Keratinocyte (primary cell): ENCODE results near the gene PHRF1. TPM values are rescaled to one million over a fixed set of nuclear protein-coding genes. Genes with fewer than 3 reads are reported as not detected.

ENCODE experiments used
- DNase-seq: peaks from one replicate; pipeline ENCODE4 v3.0.0-alpha.2; 2011; ENCODE audit warnings: low read depth, missing footprints, low spot score
- FAIRE-seq: peaks from 2 replicates; lab custom pipeline; 2011; peaks lifted over from hg19 to GRCh38; lab: Jason Lieb, UNC
- H2AFZ ChIP-seq: 2 replicates; pipeline ENCODE4 v1.6.0; 2012; ENCODE audit warnings: low read length, control low read depth, inconsistent platforms; ENCODE audit not compliant: control insufficient read depth
- H3K27ac ChIP-seq: 2 replicates; pipeline ENCODE4 v1.5.1; 2011; ENCODE audit warnings: low read length; ENCODE audit not compliant: control insufficient read depth, insufficient read depth
- H3K27me3 ChIP-seq: 3 replicates; pipeline ENCODE4 v1.6.0; 2011; ENCODE audit warnings: low read length; ENCODE audit not compliant: control insufficient read depth, insufficient read depth; ENCODE audit errors: extremely low read depth
- H3K36me3 ChIP-seq, 2 experiments: 2 replicates in 1 of 2; 3 replicates in 1 of 2; pipeline ENCODE4 v1.5.1; 2011; ENCODE audit warnings: low read length in 2 of 2, mild to moderate bottlenecking in 1 of 2; ENCODE audit not compliant: control insufficient read depth in 2 of 2, insufficient read depth in 2 of 2; ENCODE audit errors: extremely low read depth in 1 of 2
- H3K4me1 ChIP-seq: 3 replicates; pipeline ENCODE4 v1.5.1; 2011; ENCODE audit warnings: low read length; ENCODE audit not compliant: control insufficient read depth, insufficient read depth; ENCODE audit errors: extremely low read depth
- H3K4me2 ChIP-seq: 3 replicates; pipeline ENCODE4 v1.6.0; 2011; ENCODE audit warnings: low read depth, low read length; ENCODE audit not compliant: control insufficient read depth, insufficient read depth; ENCODE audit errors: extremely low read depth
- H3K4me3 ChIP-seq, 3 experiments: fragments of 200-600 bp in 1 of 3; sonication (generic) in 1 of 3; 2 replicates in 2 of 3; 3 replicates in 1 of 3; pipeline ENCODE4 v1.5.1; 2011 to 2016; ENCODE audit warnings: low read length in 3 of 3, mild to moderate bottlenecking in 3 of 3, control low read depth in 2 of 3, inconsistent platforms in 1 of 3, low read depth in 1 of 3, mixed read lengths in 1 of 3, mixed run types in 1 of 3, moderate library complexity in 1 of 3; ENCODE audit not compliant: control insufficient read depth in 2 of 3, insufficient read depth in 2 of 3; ENCODE audit errors: extremely low read depth in 1 of 3
- H3K79me2 ChIP-seq: 2 replicates; pipeline ENCODE4 v1.6.0; 2012; ENCODE audit warnings: low read length; ENCODE audit not compliant: control insufficient read depth, insufficient read depth
- H3K9ac ChIP-seq: 3 replicates; pipeline ENCODE4 v1.6.0; 2011; ENCODE audit warnings: low read length; ENCODE audit not compliant: control insufficient read depth, insufficient read depth; ENCODE audit errors: extremely low read depth
- H3K9me1 ChIP-seq: 3 replicates; pipeline ENCODE4 v1.6.0; 2011; ENCODE audit warnings: low read length; ENCODE audit not compliant: control insufficient read depth, insufficient read depth; ENCODE audit errors: extremely low read depth
- H3K9me3 ChIP-seq: 2 replicates; pipeline ENCODE4 v1.5.1; 2012; ENCODE audit warnings: low read depth, low read length; ENCODE audit not compliant: control insufficient read depth
- H4K20me1 ChIP-seq: 3 replicates; pipeline ENCODE4 v1.6.0; 2011; ENCODE audit warnings: low read length; ENCODE audit not compliant: control insufficient read depth, insufficient read depth; ENCODE audit errors: extremely low read depth
- EZH2 ChIP-seq: IDR thresholded peaks from one replicate; pipeline ENCODE4 v1.6.1; 2012; ENCODE audit warnings: inconsistent platforms, mild to moderate bottlenecking, low read length, moderate library complexity
- dilution Hi-C: fragments of 300-500 bp; cut with MboI; formaldehyde crosslinking; loops from one replicate; pipeline ENCODE4 v1.7.0; 2020; ENCODE audit warnings: low sequenced_read_pairs; ENCODE audit not compliant: extremely low pct_ligation_motif_present
- polyA plus RNA-seq, 5 experiments: library from polyadenylated mRNA; depleted of rRNA in 3 of 5; stranded (reverse) in 3 of 5; stranded (forward) in 1 of 5; unstranded in 1 of 5; fragments of >200 nt; gene quantifications; 1 replicate in 1 of 5; 2 replicates in 3 of 5; 3 replicates in 1 of 5; pipeline versions ENCODE4 v1.2.1 to v1.2.3, GENCODE V29; 2011 to 2012; ENCODE audit warnings: missing spikeins in 2 of 5, low read depth in 1 of 5, low replicate concordance in 1 of 5
- TF ChIP-seq, protein P1 (sequence below), 3 experiments: IDR thresholded peaks in 1 of 3; conservative IDR thresholded peaks in 1 of 3; optimal IDR thresholded peaks in 1 of 3; 2 replicates in 2 of 3; 3 replicates in 1 of 3; pipeline versions ENCODE3 to v1.5.1; 2011; ENCODE audit warnings: low read length in 3 of 3, mild to moderate bottlenecking in 3 of 3, moderate library complexity in 2 of 3, control low read depth in 1 of 3, inconsistent platforms in 1 of 3; ENCODE audit not compliant: insufficient read depth in 2 of 3; ENCODE audit errors: extremely low read depth in 1 of 3

The PHRF1 gene
- polyA plus RNA-seq, 1 donor (not counting 4 experiments of a cell fraction or from before 2014, with no cell fraction given) = 10.7 TPM

DNA sequence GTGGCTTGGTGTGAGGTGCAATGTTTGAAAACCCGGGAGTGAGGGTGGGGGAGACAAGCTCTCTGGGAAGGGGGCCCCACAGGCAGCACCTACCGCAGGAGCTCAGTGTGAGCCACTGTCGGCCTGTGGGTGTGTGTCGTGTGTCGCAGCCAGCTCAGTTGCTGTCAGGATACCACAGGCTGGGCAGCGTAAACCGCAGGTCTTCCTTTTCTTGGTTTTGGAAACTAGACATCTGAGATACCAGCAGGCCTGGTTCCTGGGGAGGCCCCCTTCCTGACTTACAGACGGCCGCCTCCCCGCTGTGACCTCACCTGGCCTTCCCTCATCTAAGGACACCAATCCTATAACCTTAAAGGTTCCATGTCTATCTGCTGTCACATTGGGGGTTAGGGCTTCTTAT, 20.1 kb downstream of the PHRF1 start:
- H3K9ac ChIP-seq = no peak overlapping the region
- dilution Hi-C loops = no loop called here
- peaks cover 46 to 53% of the 10 kb centered on the region in 2 experiments for H3K36me3 ChIP-seq
- H3K27me3 ChIP-seq = no peaks in the 10 kb centered on the region
- peaks cover 42% of the 10 kb centered on the region for H3K79me2 ChIP-seq
- H3K4me3 ChIP-seq = no peak overlapping the region
- H2AFZ ChIP-seq = no peak overlapping the region
- H4K20me1 ChIP-seq = no peaks in the 10 kb centered on the region
- H3K4me2 ChIP-seq = no peak overlapping the region
- no peaks in the 10 kb centered on the region for H3K9me1 ChIP-seq
- H3K4me1 ChIP-seq = no peaks in the 10 kb centered on the region
- no peaks in the 10 kb centered on the region for H3K9me3 ChIP-seq
- DNase-seq (no peak), FAIRE-seq (no peak)
- H3K27ac ChIP-seq = no peak overlapping the region
- TF ChIP-seq, protein P1, sequence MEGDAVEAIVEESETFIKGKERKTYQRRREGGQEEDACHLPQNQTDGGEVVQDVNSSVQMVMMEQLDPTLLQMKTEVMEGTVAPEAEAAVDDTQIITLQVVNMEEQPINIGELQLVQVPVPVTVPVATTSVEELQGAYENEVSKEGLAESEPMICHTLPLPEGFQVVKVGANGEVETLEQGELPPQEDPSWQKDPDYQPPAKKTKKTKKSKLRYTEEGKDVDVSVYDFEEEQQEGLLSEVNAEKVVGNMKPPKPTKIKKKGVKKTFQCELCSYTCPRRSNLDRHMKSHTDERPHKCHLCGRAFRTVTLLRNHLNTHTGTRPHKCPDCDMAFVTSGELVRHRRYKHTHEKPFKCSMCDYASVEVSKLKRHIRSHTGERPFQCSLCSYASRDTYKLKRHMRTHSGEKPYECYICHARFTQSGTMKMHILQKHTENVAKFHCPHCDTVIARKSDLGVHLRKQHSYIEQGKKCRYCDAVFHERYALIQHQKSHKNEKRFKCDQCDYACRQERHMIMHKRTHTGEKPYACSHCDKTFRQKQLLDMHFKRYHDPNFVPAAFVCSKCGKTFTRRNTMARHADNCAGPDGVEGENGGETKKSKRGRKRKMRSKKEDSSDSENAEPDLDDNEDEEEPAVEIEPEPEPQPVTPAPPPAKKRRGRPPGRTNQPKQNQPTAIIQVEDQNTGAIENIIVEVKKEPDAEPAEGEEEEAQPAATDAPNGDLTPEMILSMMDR (optimal IDR thresholded peaks at IDR 0.05 in 1 of 3, IDR thresholded peaks at IDR 0.05 in 1 of 3, conservative IDR thresholded peaks at IDR 0.05 in 1 of 3; ENCODE audit: extremely low read depth in 1 of 3, insufficient read depth in 2 of 3, low read length in 3 of 3) = no peak
- no peak for TF ChIP-seq EZH2

DNA sequence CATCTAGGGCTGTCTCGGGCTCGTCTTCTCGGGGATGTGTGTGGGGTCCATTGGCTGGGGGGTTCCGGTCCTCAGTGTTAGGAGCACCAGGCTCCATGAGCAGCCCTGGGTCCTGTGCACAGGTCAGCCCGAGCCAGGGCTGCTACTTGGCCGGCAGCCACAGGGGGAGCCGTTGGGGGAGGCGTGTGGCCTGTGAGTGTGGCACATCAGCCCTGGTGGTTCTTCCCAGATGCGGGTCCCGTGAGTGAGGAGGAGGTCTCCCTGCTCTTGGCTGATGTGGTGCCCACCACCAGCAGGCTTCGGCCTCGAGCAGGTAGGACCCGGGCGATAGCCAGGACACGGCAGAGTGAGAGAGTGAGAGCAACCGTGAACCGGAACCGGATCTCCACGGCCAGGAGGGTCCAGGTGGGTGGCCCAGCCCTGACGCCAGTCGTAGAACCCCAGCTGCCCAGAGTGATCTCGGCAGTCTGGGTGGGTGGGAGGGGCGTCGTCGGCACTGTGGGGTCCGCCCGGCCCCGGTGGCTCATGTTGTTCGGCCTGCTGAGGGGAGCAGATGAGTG, 21.0 kb downstream of the PHRF1 start:
- Histone ChIP-seq H3K36me3 (peaks cover 48 to 53% of the 10 kb centered on the region in 2 experiments), H3K9ac (no peak overlapping the region), H3K4me1 (no peaks in the 10 kb centered on the region), H3K4me3 (no peak overlapping the region), H2AFZ (no peak overlapping the region), H3K27ac (no peak overlapping the region), H4K20me1 (no peaks in the 10 kb centered on the region), H3K9me1 (no peaks in the 10 kb centered on the region), H3K79me2 (peaks cover 43% of the 10 kb centered on the region), H3K4me2 (no peak overlapping the region), H3K27me3 (no peaks in the 10 kb centered on the region), H3K9me3 (no peaks in the 10 kb centered on the region)
- dilution Hi-C loops = no loop called here
- no peak for TF ChIP-seq EZH2
- TF ChIP-seq, protein P1 (optimal IDR thresholded peaks at IDR 0.05 in 1 of 3, IDR thresholded peaks at IDR 0.05 in 1 of 3, conservative IDR thresholded peaks at IDR 0.05 in 1 of 3; ENCODE audit: extremely low read depth in 1 of 3, insufficient read depth in 2 of 3, low read length in 3 of 3) = peak in 2 of 3 experiments; percentile 15 to 16
- FAIRE-seq = no peak
- DNase-seq = no peak
